Coronary artery (tissue), 2 donors: ENCODE measurements around the gene ADAMTS9.
A peak's percentile ranks its signal among the peaks of the same experiment; 100 is the strongest.

Experiments
- DNase-seq: peaks from one replicate; pipeline ENCODE4 v3.0.0-alpha.2; 2017; ENCODE audit warnings: low spot score
- H3K27ac ChIP-seq, 2 donors: fragments of 200-600 bp; sonication (generic); one replicate each; pipeline ENCODE4 v1.5.1; 2016 to 2019
- H3K4me3 ChIP-seq: fragments of 200-600 bp; sonication (generic); 2 replicates; pipeline ENCODE4 v1.5.1; 2016; ENCODE audit warnings: mild to moderate bottlenecking, moderate library complexity
- CTCF ChIP-seq: fragments of 200-600 bp; sonication (generic); IDR thresholded peaks from one replicate; pipeline ENCODE4 v1.5.1; 2019; ENCODE audit warnings: antibody characterized with exemption

Gene ADAMTS9

GRCh38 chr3:64555351-64555750 lies 132.4 kb downstream of the ADAMTS9 start:
- Histone ChIP-seq H3K27ac (no peak overlapping the region), H3K4me3 (no peak overlapping the region)
- no peak for DNase-seq
- no peak for TF ChIP-seq CTCF

GRCh38 chr3:64554096-64554920 lies 133.5 kb downstream of the ADAMTS9 start:
- DNase-seq: no peak
- Histone ChIP-seq H3K27ac (no peak overlapping the region), H3K4me3 (no peak overlapping the region)
- no peak for TF ChIP-seq CTCF

GRCh38 chr3:64552966-64553365 lies 134.8 kb downstream of the ADAMTS9 start:
- DNase-seq: no peak
- no peak overlapping the region for H3K27ac ChIP-seq
- H3K4me3 ChIP-seq: no peak overlapping the region
- TF ChIP-seq CTCF: no peak

- TF ChIP-seq CTCF: no peak
- Histone ChIP-seq H3K4me3 (no peak overlapping the region), H3K27ac (no peak overlapping the region)
- DNase-seq: no peak
Observed at GRCh38 chr3:64552160-64552559, 135.6 kb downstream of the ADAMTS9 start.

GRCh38 chr3:64551697-64552096 lies 136.1 kb downstream of the ADAMTS9 start:
- no peak for DNase-seq
- no peak overlapping the region for H3K27ac ChIP-seq
- no peak for TF ChIP-seq CTCF
- no peak overlapping the region for H3K4me3 ChIP-seq

GRCh38 chr3:64550745-64551144 lies 137.1 kb downstream of the ADAMTS9 start:
- no peak for TF ChIP-seq CTCF
- H3K27ac ChIP-seq: peak overlapping the region in 1 of 2 donors; percentile 1
- H3K4me3 ChIP-seq: no peak overlapping the region
- no peak for DNase-seq

GRCh38 chr3:64549869-64550268 lies 137.9 kb downstream of the ADAMTS9 start:
- Histone ChIP-seq H3K27ac (peak overlapping the region; percentile 22 to 78), H3K4me3 (no peak overlapping the region)
- DNase-seq: no peak
- TF ChIP-seq CTCF: no peak
